Loucy (cell line): Measurements from ENCODE around the gene SGPL1.

Source experiments
- H2AFZ ChIP-seq: fragments of 200-600 bp; sonication (generic); 2 replicates; pipeline ENCODE4 v1.6.0; 2016; ENCODE audit warnings: antibody characterized with exemption, mild to moderate bottlenecking, low read length, moderate library complexity
- H3F3A ChIP-seq: fragments of 200-600 bp; 2 replicates; pipeline ENCODE4 v1.6.0; 2016; ENCODE audit warnings: antibody characterized with exemption, low read depth, mild to moderate bottlenecking
- H3K27me3 ChIP-seq: fragments of 200-600 bp; sonication (generic); 2 replicates; pipeline ENCODE4 v1.6.1; 2014; ENCODE audit warnings: low read length, mild to moderate bottlenecking; ENCODE audit not compliant: insufficient read depth, poor library complexity, severe bottlenecking
- H3K36me3 ChIP-seq: fragments of 200-600 bp; sonication (generic); 2 replicates; pipeline ENCODE4 v1.6.1; 2016; ENCODE audit warnings: low read length; ENCODE audit not compliant: insufficient read depth
- H3K4me1 ChIP-seq: fragments of 200-600 bp; sonication (generic); 2 replicates; pipeline ENCODE4 v1.5.1; 2014; ENCODE audit warnings: low read length, mild to moderate bottlenecking; ENCODE audit not compliant: insufficient read depth, poor library complexity, severe bottlenecking
- H3K4me2 ChIP-seq: fragments of 200-600 bp; sonication (generic); 2 replicates; pipeline ENCODE4 v1.6.0; 2014; ENCODE audit warnings: antibody characterized with exemption, low read length, low read depth, mild to moderate bottlenecking; ENCODE audit not compliant: poor library complexity, severe bottlenecking
- H3K4me3 ChIP-seq: fragments of 200-600 bp; sonication (generic); 2 replicates; pipeline ENCODE4 v1.5.1; 2014; ENCODE audit warnings: low read length, mild to moderate bottlenecking, mixed read lengths; ENCODE audit not compliant: poor library complexity, severe bottlenecking
- H3K79me2 ChIP-seq: fragments of 200-600 bp; sonication (generic); 2 replicates; pipeline ENCODE4 v1.6.1; 2014; ENCODE audit warnings: low read length; ENCODE audit not compliant: insufficient read depth
- H3K9ac ChIP-seq: fragments of 200-600 bp; sonication (generic); 2 replicates; pipeline ENCODE4 v1.6.0; 2014; ENCODE audit warnings: mild to moderate bottlenecking, low read depth, low read length, moderate library complexity; ENCODE audit not compliant: poor library complexity, severe bottlenecking
- H3K9me2 ChIP-seq: fragments of 200-600 bp; sonication (generic); replicated peaks from 2 replicates; pipeline ENCODE4 v1.6.1; 2016; ENCODE audit warnings: low read depth, low read length, mixed read lengths
- H3K9me3 ChIP-seq: fragments of 200-600 bp; sonication (generic); 2 replicates; pipeline ENCODE4 v1.6.1; 2014; ENCODE audit warnings: mild to moderate bottlenecking, antibody characterized with exemption, low read length, low read depth; ENCODE audit not compliant: insufficient read depth
- H4K20me1 ChIP-seq: fragments of 200-600 bp; sonication (generic); 2 replicates; pipeline ENCODE4 v1.6.0; 2014; ENCODE audit warnings: antibody characterized with exemption, low read length, mild to moderate bottlenecking; ENCODE audit not compliant: insufficient read depth, poor library complexity, severe bottlenecking
- CTCF ChIP-seq: fragments of 200-600 bp; sonication (generic); conservative IDR thresholded peaks from 2 replicates; pipeline ENCODE4 v1.5.1; 2014; ENCODE audit warnings: mild to moderate bottlenecking, antibody characterized with exemption, low read length
- EZH2phosphoT487 ChIP-seq: fragments of 200-600 bp; IDR thresholded peaks from 2 replicates; pipeline ENCODE4 v1.6.1; 2018; ENCODE audit warnings: antibody characterized with exemption, mild to moderate bottlenecking, moderate library complexity, borderline replicate concordance

The SGPL1 gene

GRCh38 chr10:70916241-70916640 lies 100.5 kb downstream of the SGPL1 start:
- H3K9ac ChIP-seq: no peak overlapping the region
- H3K9me3 ChIP-seq: no peaks in the 10 kb centered on the region
- H2AFZ ChIP-seq: no peak overlapping the region
- no peaks in the 10 kb centered on the region for H3K36me3 ChIP-seq
- TF ChIP-seq CTCF: no peak
- TF ChIP-seq EZH2phosphoT487: no peak
- no peaks in the 10 kb centered on the region for H4K20me1 ChIP-seq
- no peaks in the 10 kb centered on the region for H3F3A ChIP-seq
- no peaks in the 10 kb centered on the region for H3K79me2 ChIP-seq
- H3K4me3 ChIP-seq: no peak overlapping the region
- H3K27me3 ChIP-seq: no peaks in the 10 kb centered on the region
- no peak overlapping the region for H3K4me2 ChIP-seq
- no peaks in the 10 kb centered on the region for H3K9me2 ChIP-seq
- no peaks in the 10 kb centered on the region for H3K4me1 ChIP-seq

GRCh38 chr10:70917226-70917625 lies 101.5 kb downstream of the SGPL1 start:
- no peaks in the 10 kb centered on the region for H3K79me2 ChIP-seq
- H3K36me3 ChIP-seq: no peaks in the 10 kb centered on the region
- no peaks in the 10 kb centered on the region for H3K27me3 ChIP-seq
- H3K4me1 ChIP-seq: no peaks in the 10 kb centered on the region
- no peak overlapping the region for H3K4me2 ChIP-seq
- H3F3A ChIP-seq: no peaks in the 10 kb centered on the region
- H4K20me1 ChIP-seq: no peaks in the 10 kb centered on the region
- H3K9ac ChIP-seq: no peak overlapping the region
- no peaks in the 10 kb centered on the region for H3K9me3 ChIP-seq
- H3K4me3 ChIP-seq: no peak overlapping the region
- TF ChIP-seq EZH2phosphoT487 (no peak), CTCF (no peak)
- H3K9me2 ChIP-seq: no peaks in the 10 kb centered on the region
- H2AFZ ChIP-seq: no peak overlapping the region

- Histone ChIP-seq H3F3A (no peaks in the 10 kb centered on the region), H4K20me1 (no peaks in the 10 kb centered on the region), H3K9ac (no peak overlapping the region), H3K36me3 (no peaks in the 10 kb centered on the region), H3K4me1 (no peaks in the 10 kb centered on the region), H3K27me3 (no peaks in the 10 kb centered on the region), H3K9me3 (no peaks in the 10 kb centered on the region), H3K4me2 (no peak overlapping the region), H2AFZ (no peak overlapping the region), H3K9me2 (no peaks in the 10 kb centered on the region), H3K4me3 (no peak overlapping the region), H3K79me2 (no peaks in the 10 kb centered on the region)
- TF ChIP-seq EZH2phosphoT487 (no peak), CTCF (no peak)
These were observed 101.9 kb downstream of the SGPL1 start for GRCh38 chr10:70917635-70918034.
